ENCODE results near the gene AKT3.
A peak's percentile ranks its signal among the peaks of the same experiment; 100 is the strongest.
"Not testable (repeated sequence)": the region's sequence is repeated elsewhere in the genome, so short reads cannot be mapped to it uniquely, and the experiment has no call there.

AKT3 gene

DNA sequence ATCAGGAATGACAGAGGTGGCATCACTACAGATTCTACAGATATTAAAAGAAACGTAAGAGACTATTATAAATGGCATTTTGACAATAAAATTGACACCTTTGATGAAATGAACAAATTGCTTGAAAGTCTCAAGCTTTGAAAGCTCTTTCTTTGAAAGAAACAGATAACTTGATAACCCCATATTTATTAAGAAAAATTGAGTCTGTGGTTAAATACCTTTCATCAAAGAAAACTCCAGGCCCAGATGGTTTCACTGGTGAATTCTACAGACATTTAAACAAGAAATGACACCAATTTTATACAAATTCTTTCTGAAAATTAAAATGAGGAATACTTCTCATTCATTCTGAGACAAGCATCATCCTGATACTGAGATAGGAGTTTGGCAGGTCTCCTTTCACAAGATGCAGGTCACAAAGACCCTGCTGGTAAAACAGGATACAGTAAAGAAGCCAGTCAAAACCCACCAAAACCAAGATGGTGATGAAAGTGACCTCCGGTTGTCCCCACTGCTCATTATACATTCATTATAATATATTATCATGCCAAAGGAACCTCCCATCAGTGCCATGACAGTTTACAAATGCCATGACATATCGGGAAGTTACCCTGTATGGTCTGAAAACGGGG is 210.9 kb downstream of the AKT3 start:
- DNase-seq (ENCODE audit: extremely low spot score, insufficient read length, low read depth) (no peak), FAIRE-seq (no peak)

DNA sequence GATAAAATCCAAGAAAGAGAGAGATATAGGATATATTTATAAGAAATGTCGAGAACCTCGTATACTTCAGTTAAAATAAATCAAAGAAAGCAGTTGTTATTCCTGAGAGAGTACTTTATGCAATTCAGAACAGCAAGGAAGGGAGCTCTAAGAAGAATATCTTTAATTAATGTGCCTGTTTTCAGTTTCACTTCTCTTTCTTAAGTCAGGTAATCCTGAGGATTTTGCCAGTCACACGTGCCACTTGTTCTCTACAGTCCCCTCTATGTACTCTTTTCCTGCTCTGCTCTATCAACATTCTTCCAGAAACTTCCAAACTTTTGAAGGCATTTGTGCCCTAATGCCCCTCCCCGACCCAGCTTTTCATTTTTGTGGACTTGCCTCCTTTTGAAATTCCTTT is 211.9 kb downstream of the AKT3 start:
- FAIRE-seq (no peak), DNase-seq (ENCODE audit: extremely low spot score, insufficient read length, low read depth) (no peak)

DNA sequence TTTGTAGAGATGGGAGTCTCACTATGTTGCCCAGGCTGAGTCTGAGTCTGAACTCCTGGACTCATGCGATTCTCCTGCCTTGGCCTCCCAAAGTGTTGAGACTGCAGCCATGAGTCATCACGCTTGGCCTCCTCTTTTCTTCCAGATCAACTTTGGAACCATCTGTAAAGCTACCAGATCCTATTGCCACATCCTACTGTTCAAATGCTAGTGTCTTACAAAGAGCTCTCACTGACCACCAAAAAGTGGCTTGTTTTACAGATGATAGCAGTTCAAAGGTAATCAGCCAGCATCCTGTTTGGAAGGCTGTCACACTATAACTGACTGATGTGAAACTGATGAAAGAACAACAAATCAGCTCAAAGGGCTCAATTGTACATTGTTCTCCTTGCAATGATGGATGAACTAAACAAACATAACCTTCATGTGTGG is 221.6 kb downstream of the AKT3 start:
- no peak for DNase-seq (ENCODE audit: extremely low spot score, insufficient read length, low read depth)
- FAIRE-seq = no peak

DNA sequence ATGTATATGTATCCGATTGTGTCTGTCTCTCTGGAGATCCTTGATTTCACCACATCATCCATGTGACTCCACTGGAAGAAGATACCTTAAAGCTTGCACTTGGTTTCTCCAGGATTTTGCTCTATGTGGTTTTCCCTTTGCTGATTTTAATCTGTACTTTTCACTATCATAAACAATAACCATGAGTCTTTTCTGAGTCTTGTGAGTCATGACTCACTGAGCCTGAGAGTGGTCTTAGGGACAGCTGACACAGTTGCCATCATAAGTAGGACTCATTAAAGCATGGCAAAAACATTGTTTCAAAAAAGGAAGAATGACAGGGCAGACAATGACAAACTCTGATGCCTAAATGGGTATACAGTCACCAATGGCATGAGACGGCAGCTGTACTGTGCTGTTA is 226.2 kb downstream of the AKT3 start:
- DNase-seq (ENCODE audit: extremely low spot score, insufficient read length, low read depth) (no peak), FAIRE-seq (no peak)

DNA sequence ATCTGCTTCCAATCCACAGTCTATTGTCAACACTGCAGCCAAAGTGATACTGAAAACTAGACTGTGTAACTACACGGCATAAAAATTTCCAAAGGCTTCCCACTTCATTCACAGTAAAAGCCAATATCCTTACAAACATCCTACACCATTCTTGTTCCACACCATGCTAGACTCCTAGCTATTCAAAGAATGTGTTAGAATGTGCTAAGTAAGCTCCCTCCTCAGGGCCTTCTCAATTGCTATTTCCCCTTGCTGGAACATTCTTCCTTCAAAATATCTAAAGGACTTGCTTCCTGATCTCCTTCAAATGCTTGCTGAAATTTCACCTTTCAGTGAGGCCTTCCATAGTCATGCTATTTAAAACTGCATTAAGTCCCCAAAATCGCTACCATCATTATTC is 228.1 kb downstream of the AKT3 start:
- DNase-seq (ENCODE audit: extremely low spot score, insufficient read length, low read depth) (no peak), FAIRE-seq (no peak)

DNA sequence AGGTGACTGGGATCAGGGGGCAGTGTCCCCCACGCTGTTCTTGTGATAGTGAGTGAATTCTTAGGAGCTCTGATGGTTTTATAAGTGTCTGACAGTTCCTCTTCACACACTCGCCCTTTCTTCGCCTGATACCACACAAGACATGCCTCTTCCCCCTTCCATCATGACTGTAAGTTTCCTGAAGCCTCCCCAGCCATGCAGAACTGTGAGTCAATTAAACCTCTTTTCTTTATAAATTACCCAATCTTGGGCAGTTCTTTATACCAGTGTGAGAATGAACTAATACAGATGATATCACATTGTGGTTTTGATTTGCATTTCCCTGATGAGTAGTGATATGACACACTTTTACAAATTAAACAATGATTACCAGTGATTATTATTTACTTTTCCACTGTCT is 229.9 kb downstream of the AKT3 start:
- DNase-seq (ENCODE audit: extremely low spot score, insufficient read length, low read depth) = no peak
- no peak for FAIRE-seq

DNA sequence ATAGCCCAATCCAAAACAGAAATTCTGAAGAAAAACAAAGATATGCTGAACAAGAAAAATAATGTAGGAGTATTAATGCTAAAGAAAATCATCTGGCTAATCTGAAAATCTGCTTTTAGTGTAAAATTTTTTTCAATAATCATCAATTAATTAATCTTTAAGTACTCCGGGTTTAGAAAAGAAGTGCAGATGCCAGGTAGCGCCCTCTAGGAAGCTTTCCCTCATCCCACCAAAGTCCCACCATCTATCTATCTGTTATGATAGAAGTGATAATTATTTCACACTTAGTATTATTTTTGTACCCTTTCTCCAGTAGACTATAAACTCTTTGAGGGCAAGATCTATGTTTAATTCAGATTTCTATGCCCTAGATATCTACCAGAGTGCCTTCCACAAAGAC is 240.3 kb downstream of the AKT3 start:
- FAIRE-seq (no peak), DNase-seq (ENCODE audit: extremely low spot score, insufficient read length, low read depth) (no peak)

DNA sequence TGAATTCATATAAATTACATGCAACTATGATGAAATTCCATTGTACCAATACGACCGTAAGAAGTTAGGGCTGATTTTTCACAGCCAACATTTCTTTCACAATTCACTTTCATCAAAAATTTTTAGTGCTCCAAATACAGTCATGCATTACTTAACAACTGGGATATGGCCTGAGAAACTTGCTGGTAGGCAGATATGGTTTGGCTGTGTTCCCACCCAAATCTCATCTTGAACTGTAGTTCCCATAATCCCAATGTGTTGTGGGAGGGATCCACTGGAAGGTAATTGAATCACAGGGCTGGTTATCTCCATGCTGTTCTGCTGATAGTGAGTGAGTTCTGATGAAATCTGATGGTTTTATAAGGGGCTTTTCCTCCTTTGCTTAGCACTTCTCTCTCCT is 244.4 kb downstream of the AKT3 start:
- FAIRE-seq (no peak), DNase-seq (ENCODE audit: extremely low spot score, insufficient read length, low read depth) (no peak)

DNA sequence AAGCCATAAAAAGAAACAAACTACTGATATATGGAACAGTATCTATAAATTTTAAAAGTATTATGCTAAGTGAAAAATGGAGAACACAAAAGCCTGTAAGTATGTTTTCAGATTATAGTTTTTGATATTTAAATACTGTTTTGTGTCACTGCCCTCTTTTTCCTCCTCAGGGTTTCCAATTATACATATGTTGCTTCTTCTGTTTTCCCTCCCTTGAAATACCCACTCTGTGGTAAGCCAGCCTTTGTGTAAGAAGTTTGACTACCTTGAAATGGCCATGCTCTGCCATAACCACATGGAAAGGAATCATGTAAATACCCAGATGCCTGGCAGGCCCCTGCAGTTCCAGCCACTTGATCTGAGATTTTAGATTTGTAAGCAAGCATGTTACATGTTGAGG is 248.3 kb downstream of the AKT3 start:
- no peak for FAIRE-seq
- DNase-seq (ENCODE audit: extremely low spot score, insufficient read length, low read depth) = no peak

DNA sequence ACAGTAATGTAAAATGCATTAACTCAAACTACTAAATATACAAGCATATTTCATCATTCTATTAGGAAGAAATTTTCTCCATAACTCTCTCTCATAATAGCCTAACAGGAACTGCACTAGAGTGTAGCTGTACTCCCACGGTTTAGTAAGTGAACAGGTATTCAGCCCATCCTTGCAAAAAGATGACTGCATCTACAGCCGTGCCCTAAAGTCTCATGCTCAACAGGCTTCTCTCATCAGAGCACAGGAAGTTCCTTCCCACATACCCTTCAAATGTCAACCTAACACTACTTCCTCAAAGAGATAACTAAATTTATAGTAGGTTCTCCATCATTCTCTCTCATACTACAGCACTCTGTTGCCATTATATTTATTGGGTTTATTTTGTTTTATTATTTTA is 251.6 kb downstream of the AKT3 start:
- FAIRE-seq = peak; percentile 18
- no peak for DNase-seq (ENCODE audit: extremely low spot score, insufficient read length, low read depth)

DNA sequence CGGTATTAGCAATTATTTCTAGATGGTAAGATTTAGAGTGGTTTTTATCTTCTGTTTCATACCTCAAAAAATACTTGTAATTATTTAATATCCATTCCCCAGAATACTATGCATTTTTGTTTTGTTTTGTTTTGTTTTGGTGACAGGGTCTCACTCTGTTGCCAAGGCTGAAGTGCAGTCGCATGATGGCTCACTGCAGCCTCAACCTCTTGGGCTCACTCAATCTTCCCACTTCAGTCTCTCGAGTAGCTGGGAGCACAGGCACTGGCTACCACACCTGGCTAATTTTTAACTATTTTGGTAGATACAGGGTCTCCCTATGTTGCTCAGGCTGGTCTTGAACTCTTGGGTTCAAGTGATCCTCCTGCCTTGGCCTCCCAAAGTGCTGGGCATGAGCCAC is 252.7 kb downstream of the AKT3 start:
- FAIRE-seq = no peak
- DNase-seq (ENCODE audit: extremely low spot score, insufficient read length, low read depth) = no peak

DNA sequence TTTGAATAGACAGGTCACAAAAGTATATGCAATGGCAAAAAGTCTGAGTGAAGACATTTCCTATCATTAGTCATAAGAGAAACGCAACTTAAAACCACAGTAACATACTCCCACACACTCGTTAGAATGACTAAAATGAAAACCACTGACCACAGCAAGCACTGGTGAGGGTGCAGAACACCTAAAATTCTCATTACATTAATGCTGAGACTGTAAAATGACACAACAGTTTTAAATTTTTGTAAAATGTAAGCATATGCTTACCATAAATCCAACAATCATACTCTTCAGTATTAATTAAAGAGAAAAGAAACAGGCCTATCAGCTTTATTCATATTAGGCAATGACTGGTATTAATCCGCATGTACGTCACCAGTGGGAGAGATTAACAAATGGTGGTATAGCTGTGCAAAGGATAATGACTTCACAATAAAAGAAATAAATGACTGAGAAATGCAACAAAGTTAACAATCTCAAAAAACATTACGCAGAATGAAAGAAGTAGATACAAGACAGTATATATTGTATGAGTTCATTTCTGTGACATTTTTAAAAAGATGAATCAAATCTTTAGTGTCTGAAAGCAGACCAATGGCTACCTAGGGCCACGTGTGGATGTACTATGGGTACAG is 253.5 kb downstream of the AKT3 start:
- DNase-seq (ENCODE audit: extremely low spot score, insufficient read length, low read depth) (peak; percentile 33), FAIRE-seq (peak; percentile 93)

DNA sequence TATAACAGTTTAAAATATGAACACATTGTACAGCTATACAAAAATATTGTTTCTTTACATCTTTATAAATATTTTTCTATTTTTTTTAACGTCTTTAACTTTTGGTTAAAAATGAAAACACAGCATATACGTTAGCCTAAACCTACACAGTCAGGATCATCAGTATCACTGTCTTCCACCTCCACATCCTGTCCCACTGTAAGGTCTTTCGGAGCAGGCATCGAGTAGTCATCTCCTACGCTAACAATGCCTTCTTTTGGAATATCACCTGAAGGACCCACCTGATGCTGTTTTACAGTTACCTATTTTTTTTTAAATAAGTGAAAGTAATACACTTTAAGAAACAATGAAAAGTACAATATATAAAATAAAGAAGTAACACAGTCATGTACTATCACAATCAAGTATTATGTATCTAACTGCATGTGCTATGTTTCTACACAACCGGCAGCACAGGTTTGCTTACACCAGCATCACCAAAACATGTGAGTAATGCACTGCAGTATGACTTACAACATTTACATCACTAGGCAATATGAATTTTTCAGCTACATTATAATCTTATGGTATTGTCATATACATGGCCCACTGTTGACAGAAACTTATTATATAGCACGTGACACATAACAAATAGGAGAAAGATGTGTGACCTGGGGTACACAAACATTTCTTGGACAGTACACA is 254.4 kb downstream of the AKT3 start:
- DNase-seq (ENCODE audit: extremely low spot score, insufficient read length, low read depth) (no peak), FAIRE-seq (no peak)

DNA sequence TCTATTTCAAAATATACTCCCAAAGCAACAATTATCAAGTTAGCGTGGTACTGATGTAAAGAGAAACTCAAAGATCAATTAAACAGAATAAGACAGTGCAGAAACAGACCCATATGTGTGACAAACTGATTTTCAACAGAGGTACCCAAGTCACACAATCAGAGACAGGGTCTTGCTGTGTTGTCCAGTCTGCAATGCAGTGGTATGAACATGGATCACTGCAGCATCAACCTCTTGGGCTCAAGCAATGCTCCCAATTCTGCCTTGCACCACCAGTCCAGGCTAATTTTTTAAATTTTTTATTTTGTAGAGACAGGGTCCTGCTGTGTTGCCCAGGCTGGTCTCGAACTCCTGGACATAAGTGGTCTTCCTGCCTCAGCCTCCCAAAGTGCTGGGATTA is 255.6 kb downstream of the AKT3 start:
- FAIRE-seq (no peak), DNase-seq (ENCODE audit: extremely low spot score, insufficient read length, low read depth) (no peak)

DNA sequence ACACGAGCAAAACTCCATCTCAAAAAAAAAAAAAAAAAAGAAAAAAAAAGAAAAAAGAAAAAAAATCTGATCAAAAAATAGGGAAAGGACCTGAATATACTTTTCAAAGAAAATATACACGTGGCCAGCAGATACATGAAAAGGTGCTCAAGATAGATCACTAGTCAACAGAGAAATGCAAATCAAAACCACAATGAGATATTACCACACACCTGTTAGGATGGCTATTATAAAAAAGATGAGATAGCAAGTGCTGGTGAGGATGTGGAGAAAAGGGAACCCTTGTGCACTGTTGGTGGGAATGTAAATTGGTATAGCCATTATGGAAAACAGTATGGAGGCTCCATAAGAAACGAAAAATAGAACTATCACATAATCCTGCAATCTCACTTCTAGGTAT is 260.8 kb downstream of the AKT3 start:
- DNase-seq (ENCODE audit: extremely low spot score, insufficient read length, low read depth) = not testable (repeated sequence)
- FAIRE-seq = peak; percentile 91

DNA sequence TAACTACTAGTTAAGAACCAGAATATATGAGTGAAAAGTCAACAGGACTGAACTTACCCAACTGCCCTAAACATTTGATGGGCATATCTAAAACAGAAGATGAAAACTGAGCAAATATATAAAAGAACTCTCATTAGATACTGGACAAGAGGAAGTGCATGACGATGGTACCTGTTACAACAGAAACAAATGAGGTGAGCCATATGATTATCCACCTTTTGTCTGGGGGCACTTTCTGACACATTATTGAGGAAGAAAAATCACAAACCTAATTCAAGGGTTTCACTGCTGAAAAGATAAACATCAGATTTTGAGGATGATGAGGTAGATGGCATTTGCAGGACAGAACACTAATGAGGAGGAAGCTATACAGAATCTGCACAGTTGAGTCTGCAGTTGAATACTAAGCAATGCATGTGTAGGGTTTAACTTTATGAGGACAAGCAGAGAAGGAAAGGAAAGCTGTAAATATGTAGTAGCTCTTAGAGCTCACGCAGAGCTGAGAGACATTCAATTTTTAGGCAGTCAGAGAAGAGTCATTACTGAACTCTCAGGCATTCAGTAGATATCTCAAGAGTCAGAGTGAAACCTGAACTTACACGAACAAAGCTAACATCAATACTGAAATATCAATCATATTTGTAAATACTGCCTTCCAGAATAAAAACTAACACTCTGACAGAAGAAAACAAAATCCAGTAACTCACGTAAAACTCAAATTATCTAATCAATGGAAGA is 262.1 kb downstream of the AKT3 start:
- DNase-seq (ENCODE audit: extremely low spot score, insufficient read length, low read depth) = peak; percentile 36
- FAIRE-seq = peak; percentile 91

DNA sequence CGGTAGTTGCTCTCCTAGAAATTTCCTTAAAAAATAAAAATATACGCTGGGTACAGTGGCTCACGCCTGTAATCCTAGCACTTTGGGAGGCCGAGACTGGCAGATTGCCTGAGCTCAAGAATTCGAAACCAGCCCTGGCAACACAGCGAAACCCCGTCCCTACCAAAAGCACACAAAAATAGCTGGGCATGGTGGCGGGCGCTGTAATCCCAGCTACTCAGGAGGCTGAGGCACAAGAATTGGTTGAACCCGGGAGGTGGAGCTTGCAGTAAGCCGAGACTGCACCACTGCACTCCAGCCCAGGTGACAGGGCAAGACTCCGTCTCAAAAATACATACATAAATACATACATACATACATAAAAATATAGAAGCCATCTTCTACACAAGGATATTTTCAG is 262.8 kb downstream of the AKT3 start:
- DNase-seq (ENCODE audit: extremely low spot score, insufficient read length, low read depth) = no peak
- FAIRE-seq = no peak

DNA sequence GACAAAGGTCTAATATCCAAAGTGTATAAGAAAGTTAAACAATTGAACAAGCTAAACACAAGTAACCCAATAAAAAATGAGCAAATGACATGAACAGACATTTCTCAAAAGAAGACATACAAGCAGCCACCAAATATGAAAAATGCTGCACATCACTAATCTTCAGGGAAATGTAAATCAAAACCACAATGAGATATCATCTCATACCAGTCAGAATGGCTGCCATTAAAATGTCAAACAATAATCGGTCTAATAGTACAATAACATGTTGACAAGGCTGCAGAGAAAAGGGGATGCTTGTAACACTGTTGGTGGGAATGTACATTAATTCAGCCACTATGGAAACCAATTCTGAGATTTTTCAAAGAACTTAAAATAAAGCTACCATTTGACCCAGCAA is 264.1 kb downstream of the AKT3 start:
- FAIRE-seq = no peak

DNA sequence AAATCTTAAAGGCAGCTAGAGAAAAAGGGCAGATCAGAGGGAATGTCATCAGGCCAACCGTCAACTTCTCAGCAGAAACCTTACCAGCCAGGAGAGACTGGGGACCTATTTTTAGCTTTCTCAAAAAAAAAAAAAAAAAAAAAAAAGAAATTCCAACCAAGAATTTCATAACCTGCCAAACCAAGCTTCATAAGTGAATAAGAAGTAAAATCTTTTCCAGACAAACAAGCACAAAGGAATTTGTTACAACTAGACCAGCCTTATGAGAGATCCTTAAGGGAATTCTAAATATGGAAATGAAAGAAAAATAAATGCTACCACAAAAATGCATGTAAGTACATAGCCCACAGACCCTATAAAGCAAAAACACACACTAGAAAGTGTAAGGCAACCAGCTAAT is 267.7 kb downstream of the AKT3 start:
- no peak for DNase-seq (ENCODE audit: extremely low spot score, insufficient read length, low read depth)
- no peak for FAIRE-seq

More for the DNA sequence above, 264.1 kb downstream of the AKT3 start:
- DNase-seq (ENCODE audit: extremely low spot score, insufficient read length, low read depth) = no peak

DNA sequence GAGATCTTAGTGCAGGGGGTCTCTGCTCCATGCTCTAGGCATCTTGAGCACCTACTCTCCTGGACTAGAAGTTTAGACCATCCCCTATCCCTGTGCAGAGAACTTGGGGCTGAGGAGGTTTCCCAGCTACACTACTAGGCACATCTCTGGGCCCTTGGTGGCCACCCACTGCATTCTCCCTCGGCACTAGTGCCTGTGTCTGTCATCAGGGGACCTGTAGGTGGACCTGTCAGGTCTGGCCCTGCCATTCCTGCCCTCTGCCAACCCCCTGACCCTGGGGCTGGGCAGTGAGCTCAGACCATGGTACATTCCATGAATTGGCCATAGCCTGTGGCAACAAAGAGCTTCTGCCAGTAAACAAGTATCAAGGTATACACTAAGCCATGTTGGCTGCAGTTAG is 269.1 kb downstream of the AKT3 start:
- FAIRE-seq (no peak), DNase-seq (ENCODE audit: extremely low spot score, insufficient read length, low read depth) (no peak)

DNA sequence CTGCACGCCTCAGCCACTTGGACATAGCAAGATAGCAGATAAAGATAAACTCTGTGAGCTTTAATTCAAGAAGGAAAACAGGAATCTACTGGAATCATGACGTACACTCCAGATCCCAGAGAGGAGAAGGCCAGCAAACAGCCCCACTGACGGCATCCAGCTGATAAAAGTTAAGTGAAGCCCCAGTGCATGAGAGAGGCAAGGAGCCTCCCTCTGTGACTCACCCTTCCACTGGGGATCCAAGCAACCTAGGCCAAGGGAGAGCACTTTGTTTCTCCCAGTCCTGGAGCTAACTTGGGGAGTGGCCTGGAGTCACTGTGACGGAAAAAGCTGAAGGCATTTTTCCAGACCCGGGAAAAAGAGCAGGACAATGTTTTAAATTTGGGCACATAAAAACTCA is 270.0 kb downstream of the AKT3 start:
- no peak for FAIRE-seq
- no peak for DNase-seq (ENCODE audit: extremely low spot score, insufficient read length, low read depth)
